T-helper 17 cell (primary cell): ENCODE data around the gene DRICH1. TPM values are rescaled to one million over a fixed set of nuclear protein-coding genes. Genes with fewer than 3 reads are reported as not detected.
A peak's percentile ranks its signal among the peaks of the same experiment; 100 is the strongest.
"Not testable (repeated sequence)": the region's sequence is repeated elsewhere in the genome, so short reads cannot be mapped to it uniquely, and the experiment has no call there.

ENCODE experiments used
- ATAC-seq: fragments of 150-1000 bp; cut with Tn5 transposase; 2 replicates; pipeline ENCODE4 v1.10.0; 2021; ENCODE audit warnings: mild to moderate bottlenecking, moderate library complexity
- DNase-seq, 3 donors: peaks; one replicate each; pipeline versions ENCODE4 v3.0.0 to v3.0.0-alpha.2; 2020 to 2021
- H3K9me3 ChIP-seq: one replicate; pipeline ENCODE4 v1.7.0; 2013; ENCODE audit warnings: low read length, mild to moderate bottlenecking; ENCODE audit not compliant: control insufficient read depth, poor library complexity, severe bottlenecking
- H3K27ac Mint-ChIP-seq: one replicate; pipeline ENCODE4 v1.8.0; 2022; ENCODE audit warnings: mild to moderate bottlenecking, moderate library complexity, mixed read lengths
- H3K27me3 Mint-ChIP-seq: one replicate; pipeline ENCODE4 v1.8.0; 2022; ENCODE audit warnings: mixed read lengths
- H3K36me3 Mint-ChIP-seq: one replicate; pipeline ENCODE4 v1.8.0; 2022; ENCODE audit warnings: low read depth, mixed read lengths
- H3K4me1 Mint-ChIP-seq: one replicate; pipeline ENCODE4 v1.8.0; 2022; ENCODE audit warnings: mild to moderate bottlenecking, mixed read lengths
- H3K4me3 Mint-ChIP-seq: one replicate; pipeline ENCODE4 v1.8.0; 2022; ENCODE audit warnings: mild to moderate bottlenecking, moderate library complexity, mixed read lengths
- total RNA-seq, 4 donors: library from RNA in 2 of 4; stranded (reverse) in 2 of 4; gene quantifications; one replicate each; pipeline ENCODE4 v1.2.3 and lab custom pipeline; 2022 to 2026

DRICH1 gene
- total RNA-seq, 2 donors from 2014 or later = 0.42 to 2.5 TPM

- Mint-ChIP-seq H3K27ac (no peak overlapping the region), H3K4me3 (no peak overlapping the region), H3K36me3 (no peaks in the 10 kb centered on the region), H3K4me1 (peaks cover 4% of the 10 kb centered on the region), H3K27me3 (no peaks in the 10 kb centered on the region)
- no peaks in the 10 kb centered on the region for H3K9me3 ChIP-seq
- DNase-seq (no peak), ATAC-seq (no peak)
Measured at GRCh38 chr22:23670378-23671295, 38.5 kb upstream of the DRICH1 start.

- peaks cover 12% of the 10 kb centered on the region for H3K36me3 Mint-ChIP-seq
- H3K4me3 Mint-ChIP-seq, H3K4me1 Mint-ChIP-seq, H3K9me3 ChIP-seq, DNase-seq, H3K27me3 Mint-ChIP-seq, ATAC-seq, H3K27ac Mint-ChIP-seq: not testable (repeated sequence)
Measured at GRCh38 chr22:23660381-23660780, 28.3 kb upstream of the DRICH1 start.

DNA sequence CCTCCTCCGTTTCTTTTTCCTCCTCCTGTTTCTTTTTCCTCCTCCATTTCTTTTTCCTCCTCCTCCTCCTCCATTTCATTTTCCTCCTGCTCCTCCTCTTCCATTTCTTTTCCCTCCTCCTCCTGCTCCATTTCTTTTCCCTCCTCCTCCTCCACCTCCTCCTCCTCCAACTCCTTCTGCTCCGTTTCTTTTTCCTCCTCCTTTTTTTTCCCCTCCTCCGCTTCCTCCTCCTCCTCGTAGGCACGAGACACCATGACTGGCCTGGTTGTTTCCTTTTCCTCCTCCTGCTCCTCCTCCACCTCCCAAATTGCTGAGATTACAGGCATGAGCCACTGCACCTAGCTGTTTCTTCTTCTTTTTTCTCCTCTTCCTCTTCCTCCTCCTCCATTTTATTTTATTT is 25.6 kb upstream of the DRICH1 start:
- no peak for ATAC-seq
- Mint-ChIP-seq H3K27me3 (no peaks in the 10 kb centered on the region), H3K27ac (peak overlapping the region; percentile 76)

GRCh38 chr22:23655891-23656475 is 23.9 kb upstream of the DRICH1 start:
- Mint-ChIP-seq H3K36me3 (peaks cover 10% of the 10 kb centered on the region), H3K4me3 (no peak overlapping the region), H3K27me3 (no peaks in the 10 kb centered on the region), H3K27ac (no peak overlapping the region), H3K4me1 (peaks cover 2% of the 10 kb centered on the region)
- no peaks in the 10 kb centered on the region for H3K9me3 ChIP-seq
- DNase-seq (no peak), ATAC-seq (no peak)

More for the DNA sequence above, 25.6 kb upstream of the DRICH1 start:
- no peaks in the 10 kb centered on the region for H3K9me3 ChIP-seq
- Mint-ChIP-seq H3K36me3 (peaks cover 12% of the 10 kb centered on the region), H3K4me3 (no peak overlapping the region), H3K4me1 (peaks cover 5% of the 10 kb centered on the region)
- DNase-seq = no peak

- Mint-ChIP-seq H3K4me1 (peaks cover 2% of the 10 kb centered on the region), H3K36me3 (peaks cover 6% of the 10 kb centered on the region), H3K27ac (no peak overlapping the region), H3K4me3 (no peak overlapping the region), H3K27me3 (no peaks in the 10 kb centered on the region)
- DNase-seq (no peak), ATAC-seq (no peak)
- no peaks in the 10 kb centered on the region for H3K9me3 ChIP-seq
Measured at GRCh38 chr22:23652711-23653110, 20.6 kb upstream of the DRICH1 start.

GRCh38 chr22:23652286-23652685 is 20.2 kb upstream of the DRICH1 start:
- Mint-ChIP-seq H3K4me1 (peaks cover 2% of the 10 kb centered on the region), H3K36me3 (peaks cover 4% of the 10 kb centered on the region), H3K27ac (no peak overlapping the region), H3K27me3 (no peaks in the 10 kb centered on the region), H3K4me3 (no peak overlapping the region)
- no peak for ATAC-seq
- no peak for DNase-seq
- no peaks in the 10 kb centered on the region for H3K9me3 ChIP-seq

GRCh38 chr22:23651676-23652075 is 19.6 kb upstream of the DRICH1 start:
- Mint-ChIP-seq H3K27ac (no peak overlapping the region), H3K27me3 (no peaks in the 10 kb centered on the region), H3K4me3 (no peak overlapping the region), H3K36me3 (peaks cover 4% of the 10 kb centered on the region), H3K4me1 (peaks cover 2% of the 10 kb centered on the region)
- no peaks in the 10 kb centered on the region for H3K9me3 ChIP-seq
- no peak for DNase-seq
- no peak for ATAC-seq

GRCh38 chr22:23649071-23649501 is 17.0 kb upstream of the DRICH1 start:
- DNase-seq (no peak), ATAC-seq (no peak)
- H3K4me1 Mint-ChIP-seq = peaks cover 2% of the 10 kb centered on the region
- peaks cover 4% of the 10 kb centered on the region for H3K36me3 Mint-ChIP-seq
- no peak overlapping the region for H3K4me3 Mint-ChIP-seq
- no peaks in the 10 kb centered on the region for H3K27me3 Mint-ChIP-seq
- no peaks in the 10 kb centered on the region for H3K9me3 ChIP-seq
- H3K27ac Mint-ChIP-seq = no peak overlapping the region

- not testable (repeated sequence) for H3K9me3 ChIP-seq, H3K4me1 Mint-ChIP-seq, H3K36me3 Mint-ChIP-seq, H3K27me3 Mint-ChIP-seq, H3K27ac Mint-ChIP-seq, ATAC-seq, DNase-seq, H3K4me3 Mint-ChIP-seq
Measured at GRCh38 chr22:23646526-23646925, 14.4 kb upstream of the DRICH1 start.

DNA sequence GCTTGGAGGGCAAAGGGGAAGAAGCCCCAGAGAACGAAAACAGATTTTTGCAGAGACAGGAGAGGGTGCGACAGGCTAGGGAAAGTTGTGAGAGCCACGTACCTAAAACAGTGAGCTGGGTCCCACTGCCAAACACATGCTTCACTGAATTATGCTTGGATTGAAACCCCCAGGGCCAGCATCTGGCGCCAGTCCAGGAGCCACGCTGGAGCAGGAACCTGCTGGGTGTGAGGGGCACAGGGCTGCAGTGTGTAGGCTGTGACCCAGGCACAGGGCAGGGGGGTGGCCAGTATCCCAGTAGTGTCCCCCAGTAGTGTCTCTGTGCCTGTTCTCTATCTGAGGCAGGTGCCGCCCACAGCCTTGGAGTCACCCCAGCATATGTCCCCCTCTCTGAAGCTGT is 8.1 kb upstream of the DRICH1 start:
- not testable (repeated sequence) for H3K4me1 Mint-ChIP-seq, H3K27ac Mint-ChIP-seq, H3K4me3 Mint-ChIP-seq

GRCh38 chr22:23639661-23640060 is 7.5 kb upstream of the DRICH1 start:
- H3K4me1 Mint-ChIP-seq = peaks cover 4% of the 10 kb centered on the region
- no peak for DNase-seq
- H3K27ac Mint-ChIP-seq = no peak overlapping the region
- ATAC-seq = no peak
- no peaks in the 10 kb centered on the region for H3K9me3 ChIP-seq
- no peak overlapping the region for H3K4me3 Mint-ChIP-seq
- H3K36me3 Mint-ChIP-seq = no peaks in the 10 kb centered on the region
- no peaks in the 10 kb centered on the region for H3K27me3 Mint-ChIP-seq

More for the DNA sequence above, 8.1 kb upstream of the DRICH1 start:
- not testable (repeated sequence) for H3K27me3 Mint-ChIP-seq, DNase-seq, H3K36me3 Mint-ChIP-seq, ATAC-seq, H3K9me3 ChIP-seq

DNA sequence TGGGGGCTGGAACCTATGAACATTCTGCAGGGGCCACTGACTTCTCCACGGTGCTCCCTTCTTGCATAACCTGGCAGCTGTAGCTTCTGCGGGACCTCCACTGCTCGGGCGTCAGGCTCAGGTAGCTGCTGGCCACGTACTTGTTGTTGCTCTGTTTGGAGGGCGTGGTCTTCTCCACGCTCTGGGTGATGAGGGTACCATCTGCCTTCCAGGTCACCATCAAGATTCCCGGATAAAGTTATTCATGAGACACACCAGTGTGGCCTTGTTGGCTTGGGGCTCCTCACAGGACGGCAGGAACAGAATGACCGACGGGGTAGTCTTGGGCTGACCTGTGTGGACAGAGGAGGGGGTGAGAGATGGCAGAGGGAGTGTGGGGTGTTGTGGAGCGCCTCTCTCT is 6.5 kb upstream of the DRICH1 start:
- Mint-ChIP-seq H3K27me3 (no peaks in the 10 kb centered on the region), H3K36me3 (peaks cover 3% of the 10 kb centered on the region), H3K4me3 (no peak overlapping the region), H3K4me1 (peaks cover 3% of the 10 kb centered on the region), H3K27ac (no peak overlapping the region)
- DNase-seq (no peak), ATAC-seq (no peak)
- H3K9me3 ChIP-seq = no peaks in the 10 kb centered on the region

DNA sequence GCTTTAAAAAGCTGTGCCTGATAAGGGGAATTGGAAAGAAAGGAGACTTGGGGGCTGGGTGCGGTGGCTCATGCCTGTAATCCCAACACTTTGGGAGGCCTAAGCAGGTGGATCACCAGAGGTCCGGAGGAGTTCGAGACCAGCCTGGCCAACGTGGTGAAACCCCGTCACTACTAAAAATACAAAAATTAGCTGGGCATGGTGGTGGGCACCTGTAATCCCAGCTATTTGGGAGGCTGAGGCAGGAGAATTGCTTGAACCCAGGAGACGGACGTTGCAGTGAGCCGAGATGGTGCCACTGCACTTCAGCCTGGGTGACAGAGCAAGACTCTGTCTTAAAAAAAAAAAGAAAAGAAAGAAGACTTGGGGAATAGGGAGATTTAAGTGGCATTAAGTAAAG is 3.2 kb upstream of the DRICH1 start:
- not testable (repeated sequence) for H3K4me3 Mint-ChIP-seq, ATAC-seq, H3K4me1 Mint-ChIP-seq, H3K27ac Mint-ChIP-seq, H3K27me3 Mint-ChIP-seq, DNase-seq, H3K36me3 Mint-ChIP-seq, H3K9me3 ChIP-seq
